Measurements from ENCODE around the gene ADCY1.
"Not testable (repeated sequence)": the region's sequence is repeated elsewhere in the genome, so short reads cannot be mapped to it uniquely, and the experiment has no call there.

Gene ADCY1

DNA sequence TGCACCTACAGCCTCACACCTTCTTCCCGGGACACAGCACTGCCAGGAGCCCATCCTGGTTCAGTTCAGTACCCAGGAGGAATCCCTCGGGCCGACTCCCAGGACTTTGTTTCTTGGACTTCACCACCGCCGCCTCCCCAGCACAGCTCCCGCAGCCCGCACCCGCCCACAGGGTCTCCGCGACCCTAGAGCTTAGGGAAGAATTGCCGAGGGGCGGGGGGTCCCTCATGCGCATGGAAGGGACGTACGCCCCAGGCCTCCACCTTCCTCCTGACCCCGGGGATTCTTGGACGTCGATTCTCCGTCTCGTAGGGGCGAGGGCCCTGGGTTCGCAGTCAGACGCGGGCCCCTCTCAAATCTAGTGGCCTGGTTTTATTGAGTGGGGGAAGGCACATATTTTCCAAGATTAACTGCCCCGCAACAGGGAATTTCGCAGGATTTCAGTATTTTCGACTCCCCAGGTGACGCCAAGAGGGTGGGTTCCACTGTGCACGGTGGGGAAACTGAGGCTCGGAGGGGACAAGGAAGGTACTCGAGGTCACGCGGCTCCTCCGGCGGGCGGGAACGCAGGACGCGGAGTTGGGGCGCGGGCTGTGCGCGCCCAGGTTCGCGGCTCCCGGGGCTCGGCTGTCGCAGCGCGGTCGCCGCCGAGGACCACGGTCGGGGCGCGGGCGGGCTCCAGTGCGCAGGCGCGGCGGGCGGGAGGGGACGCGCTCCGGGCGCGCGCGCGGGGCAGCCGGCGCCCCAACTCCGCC is at the start of gene ADCY1:
Gene ADCY1, plus strand, starts transcription at position 708 of the 755 bp plus-strand sequence. CDS start 176 bp downstream, outside the sequence.
- peaks cover 16% of the 10 kb centered on the region for H3K9me3 ChIP-seq
- peak within 1 kb of the TSS; percentile 55; the same call in 1 of the 2 replicates for H3K9ac ChIP-seq
- H3K36me3 ChIP-seq = no peaks in the 10 kb centered on the region
- H3K27ac ChIP-seq = no peak within 1 kb of the TSS
- no peak for TF ChIP-seq Cebpa-rat (IDR thresholded peaks at IDR 0.05)
- H3K4me1 ChIP-seq = peaks cover 9% of the 10 kb centered on the region
- H3K4me2 ChIP-seq = peak within 1 kb of the TSS; percentile 88
- no peaks in the 10 kb centered on the region for H4K20me1 ChIP-seq
- H3K4me3 ChIP-seq = peak within 1 kb of the TSS; percentile 72
- peaks cover 25% of the 10 kb centered on the region for H3K27me3 ChIP-seq

GRCh38 chr7:45524445-45524844 is 49.7 kb upstream of the ADCY1 start:
- TF ChIP-seq Cebpa-rat (IDR thresholded peaks at IDR 0.05) = no peak
- no peaks in the 10 kb centered on the region for H4K20me1 ChIP-seq
- H3K9me3 ChIP-seq = peaks cover 16% of the 10 kb centered on the region
- no peak overlapping the region for H3K4me2 ChIP-seq
- no peak overlapping the region for H3K27ac ChIP-seq
- no peaks in the 10 kb centered on the region for H3K27me3 ChIP-seq
- H3K9ac ChIP-seq = no peak overlapping the region
- H3K4me3 ChIP-seq = no peak overlapping the region
- H3K36me3 ChIP-seq = no peaks in the 10 kb centered on the region
- peaks cover 2% of the 10 kb centered on the region for H3K4me1 ChIP-seq

GRCh38 chr7:45525057-45525456 is 49.1 kb upstream of the ADCY1 start:
- Histone ChIP-seq H3K27ac (no peak overlapping the region), H3K9me3 (peaks cover 11% of the 10 kb centered on the region), H3K4me3 (no peak overlapping the region), H3K4me1 (peaks cover 5% of the 10 kb centered on the region), H3K9ac (no peak overlapping the region), H3K4me2 (0 out of 2 replicates have a peak overlapping the region, but pooled peaks have one; percentile 6), H3K36me3 (no peaks in the 10 kb centered on the region), H3K27me3 (no peaks in the 10 kb centered on the region), H4K20me1 (no peaks in the 10 kb centered on the region)
- TF ChIP-seq Cebpa-rat (IDR thresholded peaks at IDR 0.05) = no peak

DNA sequence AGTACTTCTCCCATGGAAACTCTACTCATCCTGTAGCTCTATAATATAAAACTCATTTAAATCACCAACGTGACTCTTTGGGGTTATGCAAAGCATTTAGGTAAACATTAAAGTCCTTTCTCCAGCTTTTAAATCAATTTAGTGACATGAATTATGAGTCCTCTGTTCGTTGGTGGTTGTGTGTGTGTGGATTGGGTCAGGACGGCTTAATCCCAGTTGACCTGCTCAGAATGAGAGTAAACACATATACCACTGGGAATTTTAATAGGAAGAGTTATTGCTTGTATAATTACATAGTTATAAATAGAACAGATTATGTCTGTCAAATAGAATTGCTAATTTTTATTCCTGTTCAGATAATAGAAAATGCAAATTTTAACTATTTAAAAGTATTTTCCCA is 30.7 kb upstream of the ADCY1 start:
- Histone ChIP-seq H4K20me1 (no peaks in the 10 kb centered on the region), H3K4me2 (no peak overlapping the region), H3K27me3 (no peaks in the 10 kb centered on the region), H3K9ac (no peak overlapping the region), H3K9me3 (peaks cover 39% of the 10 kb centered on the region), H3K36me3 (no peaks in the 10 kb centered on the region; the same call in 1 of the 2 replicates), H3K4me1 (peaks cover 30% of the 10 kb centered on the region), H3K4me3 (no peak overlapping the region), H3K27ac (no peak overlapping the region)
- TF ChIP-seq Cebpa-rat (IDR thresholded peaks at IDR 0.05) = no peak

DNA sequence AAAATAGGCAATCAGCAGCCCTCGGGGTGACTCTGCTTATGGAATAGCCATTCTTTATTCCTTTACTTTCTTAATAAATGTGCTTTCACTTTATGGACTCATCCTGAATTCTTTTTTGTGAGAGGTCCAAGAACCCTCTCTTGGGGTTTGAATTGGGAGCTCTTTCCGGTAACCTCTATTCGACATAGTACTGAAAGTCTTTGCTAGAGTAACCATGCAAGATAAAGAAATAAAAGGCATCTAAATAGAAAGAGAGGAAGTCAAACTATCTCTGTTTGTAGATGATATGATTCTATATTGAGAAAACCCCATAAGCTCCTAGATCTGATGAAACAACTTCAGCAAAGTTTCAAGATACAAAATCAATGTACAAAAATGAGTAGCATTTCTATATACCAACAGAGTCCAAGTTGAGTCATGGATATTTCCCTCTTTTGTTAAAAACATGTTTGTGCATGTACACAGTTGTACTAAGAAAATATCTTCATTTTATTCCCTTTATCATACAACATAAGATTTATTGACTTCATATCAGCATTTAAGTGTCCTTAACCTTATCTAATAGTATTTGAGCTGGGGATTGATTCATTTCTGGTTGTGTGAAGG is 29.0 kb upstream of the ADCY1 start:
- not testable (repeated sequence) for H4K20me1 ChIP-seq, H3K9ac ChIP-seq, H3K27me3 ChIP-seq, H3K36me3 ChIP-seq
- Histone ChIP-seq H3K9me3 (peaks cover 29% of the 10 kb centered on the region), H3K4me3 (0 out of 2 replicates have a peak overlapping the region, but pooled peaks have one; percentile 8), H3K27ac (peak overlapping the region; percentile 64; the same call in 1 of the 2 replicates), H3K4me1 (peaks cover 30% of the 10 kb centered on the region), H3K4me2 (peak overlapping the region; percentile 69)

DNA sequence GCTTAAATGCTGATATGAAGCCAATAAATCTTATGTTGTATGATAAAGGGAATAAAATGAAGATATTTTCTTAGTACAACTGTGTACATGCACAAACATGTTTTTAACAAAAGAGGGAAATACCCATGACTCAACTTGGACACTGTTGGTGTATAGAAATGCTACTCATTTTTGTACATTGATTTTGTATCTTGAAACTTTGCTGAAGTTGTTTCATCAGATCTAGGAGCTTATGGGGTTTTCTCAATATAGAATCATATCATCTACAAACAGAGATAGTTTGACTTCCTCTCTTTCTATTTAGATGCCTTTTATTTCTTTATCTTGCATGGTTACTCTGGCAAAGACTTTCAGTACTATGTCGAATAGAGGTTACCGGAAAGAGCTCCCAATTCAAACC is 25.3 kb upstream of the ADCY1 start:
- not testable (repeated sequence) for H3K4me3 ChIP-seq, H4K20me1 ChIP-seq, H3K27ac ChIP-seq, H3K36me3 ChIP-seq, H3K9ac ChIP-seq, H3K4me2 ChIP-seq, H3K27me3 ChIP-seq
- Histone ChIP-seq H3K4me1 (peaks cover 22% of the 10 kb centered on the region), H3K9me3 (peaks cover 37% of the 10 kb centered on the region)

GRCh38 chr7:45563401-45563800 is 10.8 kb upstream of the ADCY1 start:
- no peak overlapping the region for H3K4me3 ChIP-seq
- TF ChIP-seq Cebpa-rat (IDR thresholded peaks at IDR 0.05) = no peak
- H3K4me2 ChIP-seq = no peak overlapping the region
- H4K20me1 ChIP-seq = no peaks in the 10 kb centered on the region
- H3K27ac ChIP-seq = no peak overlapping the region
- no peak overlapping the region for H3K9ac ChIP-seq
- H3K9me3 ChIP-seq = peaks cover 17% of the 10 kb centered on the region
- peaks cover 14% of the 10 kb centered on the region for H3K4me1 ChIP-seq
- no peaks in the 10 kb centered on the region for H3K27me3 ChIP-seq
- no peaks in the 10 kb centered on the region for H3K36me3 ChIP-seq

GRCh38 chr7:45563941-45564461 is 10.2 kb upstream of the ADCY1 start:
- Histone ChIP-seq H3K4me2 (peak overlapping the region; percentile 48), H4K20me1 (no peaks in the 10 kb centered on the region), H3K36me3 (no peaks in the 10 kb centered on the region), H3K27me3 (no peaks in the 10 kb centered on the region), H3K9ac (no peak overlapping the region), H3K4me3 (no peak overlapping the region), H3K27ac (no peak overlapping the region), H3K4me1 (peaks cover 14% of the 10 kb centered on the region), H3K9me3 (peaks cover 14% of the 10 kb centered on the region)
- no peak for TF ChIP-seq Cebpa-rat (IDR thresholded peaks at IDR 0.05)

DNA sequence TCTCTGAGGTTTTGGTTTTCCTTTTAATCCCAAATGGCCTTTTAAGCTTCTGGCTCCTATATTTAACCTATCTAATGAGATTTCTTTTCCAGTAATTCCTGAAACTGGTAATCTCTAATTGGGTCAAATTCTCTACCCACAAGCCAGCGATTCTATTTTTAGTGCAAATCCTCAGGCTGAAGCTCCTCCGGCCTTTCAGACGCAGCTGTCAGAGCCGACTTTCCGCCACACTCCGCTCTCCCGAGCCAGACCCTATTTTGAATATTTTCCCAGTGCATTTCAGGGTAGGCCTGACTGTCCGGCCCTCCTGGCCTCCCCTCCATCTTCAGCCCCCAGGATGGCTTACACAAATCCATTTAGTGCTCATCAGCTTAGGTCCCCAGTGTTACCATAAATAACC is 9.7 kb upstream of the ADCY1 start:
- H3K9ac ChIP-seq = no peak overlapping the region
- H3K4me2 ChIP-seq = peak overlapping the region; percentile 48
- H3K4me3 ChIP-seq = no peak overlapping the region
- TF ChIP-seq Cebpa-rat (IDR thresholded peaks at IDR 0.05) = no peak
- no peaks in the 10 kb centered on the region for H4K20me1 ChIP-seq
- peaks cover 9% of the 10 kb centered on the region for H3K9me3 ChIP-seq
- H3K27ac ChIP-seq = no peak overlapping the region
- peaks cover 14% of the 10 kb centered on the region for H3K4me1 ChIP-seq
- no peaks in the 10 kb centered on the region for H3K36me3 ChIP-seq
- no peaks in the 10 kb centered on the region for H3K27me3 ChIP-seq

- no peaks in the 10 kb centered on the region for H3K27me3 ChIP-seq
- H3K9ac ChIP-seq = no peak overlapping the region
- H3K36me3 ChIP-seq = no peaks in the 10 kb centered on the region
- no peak overlapping the region for H3K27ac ChIP-seq
- peaks cover 4% of the 10 kb centered on the region for H3K9me3 ChIP-seq
- H3K4me1 ChIP-seq = peaks cover 14% of the 10 kb centered on the region
- no peak for TF ChIP-seq Cebpa-rat (IDR thresholded peaks at IDR 0.05)
- H3K4me2 ChIP-seq = peak overlapping the region; percentile 48
- H3K4me3 ChIP-seq = no peak overlapping the region
- H4K20me1 ChIP-seq = no peaks in the 10 kb centered on the region
These were observed 9.2 kb upstream of the ADCY1 start for GRCh38 chr7:45564886-45565455.

Data from BLaER1 (cell line).